GM21367 (cell line): Measurements from ENCODE around the gene HACL1.
"Not testable (repeated sequence)": the region's sequence is repeated elsewhere in the genome, so short reads cannot be mapped to it uniquely, and the experiment has no call there.

Experiments used
- ATAC-seq: cut with Tn5 transposase; IDR thresholded peaks from one replicate; pipeline ENCODE4 v1.9.1; 2021; ENCODE audit not compliant: unreplicated experiment

The HACL1 gene

GRCh38 chr3:15581471-15582394 lies 19.6 kb downstream of the HACL1 start:
- ATAC-seq = no peak

GRCh38 chr3:15579051-15579450 lies 22.3 kb downstream of the HACL1 start:
- ATAC-seq = no peak

GRCh38 chr3:15578289-15578867 lies 23.0 kb downstream of the HACL1 start:
- no peak for ATAC-seq

- ATAC-seq = no peak
Measured at GRCh38 chr3:15576475-15576874, 24.9 kb downstream of the HACL1 start.

GRCh38 chr3:15575446-15575845 lies 25.9 kb downstream of the HACL1 start:
- no peak for ATAC-seq

GRCh38 chr3:15572138-15572537 lies 29.2 kb downstream of the HACL1 start:
- no peak for ATAC-seq

- no peak for ATAC-seq
Measured at GRCh38 chr3:15563190-15563589, 38.2 kb downstream of the HACL1 start.

GRCh38 chr3:15562560-15562959 lies 38.8 kb downstream of the HACL1 start:
- no peak for ATAC-seq

GRCh38 chr3:15558581-15558980 lies 42.8 kb downstream of the HACL1 start:
- ATAC-seq = no peak

- ATAC-seq = peak; percentile 43
Measured at GRCh38 chr3:15557511-15557946, 43.8 kb downstream of the HACL1 start.

GRCh38 chr3:15556512-15556911 lies 44.9 kb downstream of the HACL1 start:
- ATAC-seq = peak; percentile 89

- no peak for ATAC-seq
Measured at GRCh38 chr3:15553749-15554148, 47.6 kb downstream of the HACL1 start.

GRCh38 chr3:15551902-15552301 lies 49.5 kb downstream of the HACL1 start:
- no peak for ATAC-seq

GRCh38 chr3:15549846-15550245 lies 51.5 kb downstream of the HACL1 start:
- ATAC-seq = no peak

GRCh38 chr3:15542614-15543013 lies 58.8 kb downstream of the HACL1 start:
- no peak for ATAC-seq

- no peak for ATAC-seq
Measured at GRCh38 chr3:15541371-15541770, 60.0 kb downstream of the HACL1 start.

GRCh38 chr3:15539066-15539465 lies 62.3 kb downstream of the HACL1 start:
- no peak for ATAC-seq

GRCh38 chr3:15538345-15538744 lies 63.0 kb downstream of the HACL1 start:
- ATAC-seq = no peak

GRCh38 chr3:15536856-15537255 lies 64.5 kb downstream of the HACL1 start:
- ATAC-seq = no peak

GRCh38 chr3:15535732-15536131 lies 65.6 kb downstream of the HACL1 start:
- ATAC-seq = no peak

- not testable (repeated sequence) for ATAC-seq
Measured at GRCh38 chr3:15532614-15533013, 68.8 kb downstream of the HACL1 start.

GRCh38 chr3:15531346-15531745 lies 70.0 kb downstream of the HACL1 start:
- no peak for ATAC-seq
